Upper lobe of left lung (tissue), 4 donors: ENCODE data around the gene ANKFY1.

Experiments
- EP300 ChIP-seq, 4 donors: sonication (generic); formaldehyde crosslinking; IDR thresholded peaks; one replicate each; pipeline ENCODE4 v1.5.1; 2017; ENCODE audit warnings: antibody characterized with exemption in 4 of 4, control low read depth in 2 of 4
- POLR2A ChIP-seq, 4 donors: fragments of 450-650 bp; IDR thresholded peaks; one replicate each; pipeline ENCODE4 v1.5.1; 2016 to 2017; ENCODE audit warnings: antibody characterized with exemption in 4 of 4, mild to moderate bottlenecking in 2 of 4
- TF ChIP-seq, protein P1 (sequence below), 6 experiments: fragments of 450-650 bp in 4 of 6; fragments of 200-600 bp in 2 of 6; sonication (generic) in 2 of 6; IDR thresholded peaks; one replicate each; pipeline ENCODE4 v1.5.1; 2016 to 2019; ENCODE audit warnings: antibody characterized with exemption in 6 of 6

DNA sequence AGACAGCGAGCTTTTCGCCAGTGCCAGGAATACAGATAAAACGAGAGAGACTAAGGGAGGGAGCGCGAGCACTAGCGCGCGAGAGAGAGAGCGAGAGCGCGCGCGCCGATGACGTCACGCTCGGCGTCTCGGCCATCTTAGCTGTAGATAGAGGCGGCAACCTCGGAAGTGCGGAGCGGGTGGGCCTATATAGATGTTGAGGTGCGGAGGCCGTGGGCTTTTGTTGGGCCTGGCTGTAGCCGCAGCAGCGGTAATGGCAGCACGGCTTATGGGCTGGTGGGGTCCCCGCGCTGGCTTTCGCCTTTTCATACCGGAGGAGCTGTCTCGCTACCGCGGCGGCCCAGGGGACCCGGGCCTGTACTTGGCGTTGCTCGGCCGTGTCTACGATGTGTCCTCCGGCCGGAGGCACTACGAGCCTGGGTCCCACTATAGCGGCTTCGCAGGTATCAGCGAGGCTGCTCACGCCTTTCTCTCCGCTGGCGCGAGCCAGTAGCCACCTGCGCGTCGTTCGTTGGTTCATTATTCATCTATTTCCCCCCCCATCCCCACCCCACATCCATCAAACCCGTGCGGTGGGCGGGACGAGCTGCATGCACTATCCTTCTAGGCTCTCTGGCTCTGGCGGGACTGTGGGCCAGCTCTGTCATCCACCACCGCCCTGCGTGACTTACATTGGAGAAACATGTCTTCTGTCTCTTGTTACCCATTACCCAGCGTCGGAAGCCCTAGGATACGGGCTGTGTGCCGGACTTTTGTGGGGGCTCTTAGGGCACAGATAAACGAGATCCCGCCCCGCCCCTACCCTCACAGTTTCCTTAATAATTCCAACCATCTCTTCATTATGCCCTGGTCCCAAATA, 120.0 kb downstream of the ANKFY1 start:
- TF ChIP-seq, protein P1, sequence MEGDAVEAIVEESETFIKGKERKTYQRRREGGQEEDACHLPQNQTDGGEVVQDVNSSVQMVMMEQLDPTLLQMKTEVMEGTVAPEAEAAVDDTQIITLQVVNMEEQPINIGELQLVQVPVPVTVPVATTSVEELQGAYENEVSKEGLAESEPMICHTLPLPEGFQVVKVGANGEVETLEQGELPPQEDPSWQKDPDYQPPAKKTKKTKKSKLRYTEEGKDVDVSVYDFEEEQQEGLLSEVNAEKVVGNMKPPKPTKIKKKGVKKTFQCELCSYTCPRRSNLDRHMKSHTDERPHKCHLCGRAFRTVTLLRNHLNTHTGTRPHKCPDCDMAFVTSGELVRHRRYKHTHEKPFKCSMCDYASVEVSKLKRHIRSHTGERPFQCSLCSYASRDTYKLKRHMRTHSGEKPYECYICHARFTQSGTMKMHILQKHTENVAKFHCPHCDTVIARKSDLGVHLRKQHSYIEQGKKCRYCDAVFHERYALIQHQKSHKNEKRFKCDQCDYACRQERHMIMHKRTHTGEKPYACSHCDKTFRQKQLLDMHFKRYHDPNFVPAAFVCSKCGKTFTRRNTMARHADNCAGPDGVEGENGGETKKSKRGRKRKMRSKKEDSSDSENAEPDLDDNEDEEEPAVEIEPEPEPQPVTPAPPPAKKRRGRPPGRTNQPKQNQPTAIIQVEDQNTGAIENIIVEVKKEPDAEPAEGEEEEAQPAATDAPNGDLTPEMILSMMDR (IDR thresholded peaks at IDR 0.05), result peak in 2 of 6 experiments; percentile 38 to 43
- TF ChIP-seq POLR2A (IDR thresholded peaks at IDR 0.05), result peak in 3 of 4 donors; percentile 62 to 92 (median 76)
- no peak for TF ChIP-seq EP300 (IDR thresholded peaks at IDR 0.05)
